Panc1 (cell line): ENCODE measurements around the gene ASMTL.

Experiments
- CTCF ChIP-seq: fragments of 450-650 bp; IDR thresholded peaks from 2 replicates; pipeline ENCODE4 v1.5.1; 2017; ENCODE audit warnings: mild to moderate bottlenecking
- POLR2AphosphoS5 ChIP-seq: IDR thresholded peaks from 2 replicates; pipeline ENCODE4 v1.6.1; 2012; ENCODE audit warnings: mild to moderate bottlenecking, low read depth, low read length, moderate library complexity
- REST ChIP-seq, 2 experiments: IDR thresholded peaks; 2 replicates each; pipeline ENCODE4 v1.6.1; 2011 to 2012; ENCODE audit warnings: low read depth in 2 of 2, control low read depth in 1 of 2, low read length in 1 of 2, mild to moderate bottlenecking in 1 of 2, moderate library complexity in 1 of 2; ENCODE audit not compliant: insufficient read depth in 1 of 2
- SIN3A ChIP-seq: IDR thresholded peaks from 2 replicates; pipeline ENCODE4 v1.6.1; 2012; ENCODE audit warnings: low read depth, mild to moderate bottlenecking, low read length, moderate library complexity, borderline replicate concordance; ENCODE audit not compliant: insufficient read depth

DNA sequence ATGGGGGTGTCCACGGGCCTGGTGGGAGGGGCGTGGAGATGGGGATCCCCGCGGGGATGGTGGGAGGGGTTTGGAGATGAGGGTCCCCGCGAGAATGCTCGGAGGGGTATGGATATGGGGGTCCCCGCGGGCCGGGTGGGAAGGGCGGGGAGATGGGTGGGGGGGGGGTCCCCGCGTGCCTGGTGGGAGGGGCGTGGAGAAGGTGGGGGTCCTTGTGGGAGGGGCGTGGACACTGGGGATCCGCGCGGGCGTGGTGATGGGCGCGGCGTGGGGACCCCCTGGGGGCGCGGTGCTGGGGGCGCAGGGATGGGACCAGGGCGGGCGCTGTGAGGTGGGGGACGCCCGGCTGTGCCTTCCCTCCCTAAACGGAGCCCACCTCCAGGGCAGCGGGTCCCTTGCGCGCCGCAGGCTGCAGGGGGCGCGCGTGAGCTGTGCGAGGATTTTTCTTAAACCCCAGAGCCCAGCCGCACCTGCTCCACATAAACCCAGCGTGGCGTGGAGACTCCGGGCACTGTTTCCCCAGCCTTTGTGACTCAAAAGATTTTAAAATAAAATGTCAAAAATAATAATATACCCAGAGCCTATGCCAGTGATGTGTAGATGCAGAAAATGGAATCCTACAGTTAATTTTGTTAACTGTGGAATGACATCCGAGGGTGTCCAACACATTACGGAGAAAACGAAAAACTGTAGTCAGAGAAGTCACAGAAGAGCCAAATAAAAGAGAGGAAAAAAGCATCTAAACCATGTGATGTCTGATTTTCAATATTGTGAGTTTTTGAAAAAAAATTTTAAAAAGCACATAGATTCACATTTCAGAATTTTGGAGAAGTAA lies 1.5 kb upstream of the ASMTL start:
- TF ChIP-seq CTCF (peak; percentile 89), POLR2AphosphoS5 (no peak), SIN3A (no peak), REST (IDR thresholded peaks at IDR 0.05; ENCODE audit: insufficient read depth in 1 of 2, low read depth in 2 of 2, low read length in 1 of 2) (no peak)
